HG03442 (cell line): Measurements from ENCODE around the gene LGMN.
"Not testable (repeated sequence)": the region's sequence is repeated elsewhere in the genome, so short reads cannot be mapped to it uniquely, and the experiment has no call there.

Experiments
- ATAC-seq: cut with Tn5 transposase; IDR thresholded peaks from one replicate; pipeline ENCODE4 v1.9.1; 2021; ENCODE audit warnings: mild to moderate bottlenecking, moderate library complexity; ENCODE audit not compliant: unreplicated experiment

The LGMN gene

DNA sequence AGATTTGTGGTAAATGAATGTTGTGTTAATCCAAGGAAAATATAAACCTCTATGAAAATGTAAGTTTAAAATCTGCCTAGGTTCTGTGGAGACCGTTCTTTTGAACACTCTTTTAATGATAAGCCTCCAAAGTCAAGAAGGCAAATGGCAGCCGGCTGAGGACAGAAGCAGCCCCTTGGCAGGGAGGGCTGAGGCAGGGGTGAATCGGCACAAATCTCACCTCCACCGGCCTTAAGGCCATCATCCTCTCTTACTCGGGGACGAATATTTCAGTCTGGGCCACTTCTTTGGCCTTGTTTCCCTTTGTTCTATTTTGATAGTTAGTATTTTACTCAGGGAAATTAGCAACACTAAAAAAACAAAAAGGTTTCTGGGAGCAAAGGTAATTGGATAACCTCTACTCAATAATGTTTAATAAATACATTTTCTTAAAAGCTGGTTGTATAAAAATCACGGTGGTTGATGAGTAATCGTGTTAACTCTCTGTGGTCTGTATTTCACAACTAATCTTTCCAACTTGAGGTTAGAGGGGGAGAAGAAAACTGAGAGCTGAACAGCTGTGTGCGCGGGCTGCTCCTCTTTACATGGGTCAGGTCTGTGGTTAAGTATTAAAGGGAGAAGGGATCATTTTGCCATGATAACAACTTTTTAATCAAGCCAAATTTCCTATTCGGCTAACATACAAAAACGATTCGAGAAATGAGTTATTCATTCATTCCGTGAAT lies 18.6 kb downstream of the LGMN start:
- ATAC-seq = peak; percentile 74

DNA sequence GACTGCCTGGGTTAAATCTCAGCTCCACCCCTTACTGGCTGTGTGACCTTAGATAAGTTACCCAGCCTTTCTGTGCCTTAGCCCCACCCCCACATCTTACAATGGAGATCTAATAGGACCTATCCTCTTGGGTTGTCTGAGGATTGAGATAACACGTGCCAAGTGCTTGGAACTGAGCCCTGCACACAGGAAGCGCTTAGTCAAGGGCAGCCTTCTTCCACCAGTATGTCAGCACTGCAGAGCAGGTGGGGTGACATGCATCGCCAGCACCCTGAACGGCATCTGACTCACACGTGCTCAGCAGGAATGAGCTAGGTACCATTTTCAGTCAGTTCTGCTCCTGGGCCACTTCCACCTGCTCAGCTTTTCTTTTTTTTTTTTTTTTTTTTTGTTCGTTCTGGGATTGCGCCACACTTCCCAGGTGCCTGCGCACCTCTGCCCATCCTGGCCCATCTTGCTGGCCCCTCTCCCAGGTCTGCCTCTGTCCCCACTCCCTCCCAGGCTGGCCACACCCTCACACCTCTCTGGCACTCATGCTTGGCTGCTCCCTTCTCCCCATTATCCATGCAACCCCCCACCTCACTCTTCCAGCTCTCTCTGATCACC lies 19.6 kb downstream of the LGMN start:
- ATAC-seq = no peak

DNA sequence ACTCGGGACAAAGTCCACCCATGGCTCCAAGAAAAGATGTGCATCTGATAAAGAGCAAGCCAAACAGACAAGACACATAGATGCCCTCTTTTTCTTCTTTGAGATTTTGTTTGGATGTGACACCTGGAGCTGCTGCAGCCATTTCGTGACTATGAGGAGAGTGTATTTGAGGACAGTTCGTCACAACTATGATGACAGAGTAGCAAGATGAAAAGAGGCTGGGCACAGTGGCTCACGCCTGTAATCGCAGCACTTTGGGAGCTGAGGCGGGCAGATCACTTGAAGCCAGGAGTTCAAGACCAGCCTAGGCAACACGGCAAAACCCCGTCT lies 21.5 kb downstream of the LGMN start:
- no peak for ATAC-seq

DNA sequence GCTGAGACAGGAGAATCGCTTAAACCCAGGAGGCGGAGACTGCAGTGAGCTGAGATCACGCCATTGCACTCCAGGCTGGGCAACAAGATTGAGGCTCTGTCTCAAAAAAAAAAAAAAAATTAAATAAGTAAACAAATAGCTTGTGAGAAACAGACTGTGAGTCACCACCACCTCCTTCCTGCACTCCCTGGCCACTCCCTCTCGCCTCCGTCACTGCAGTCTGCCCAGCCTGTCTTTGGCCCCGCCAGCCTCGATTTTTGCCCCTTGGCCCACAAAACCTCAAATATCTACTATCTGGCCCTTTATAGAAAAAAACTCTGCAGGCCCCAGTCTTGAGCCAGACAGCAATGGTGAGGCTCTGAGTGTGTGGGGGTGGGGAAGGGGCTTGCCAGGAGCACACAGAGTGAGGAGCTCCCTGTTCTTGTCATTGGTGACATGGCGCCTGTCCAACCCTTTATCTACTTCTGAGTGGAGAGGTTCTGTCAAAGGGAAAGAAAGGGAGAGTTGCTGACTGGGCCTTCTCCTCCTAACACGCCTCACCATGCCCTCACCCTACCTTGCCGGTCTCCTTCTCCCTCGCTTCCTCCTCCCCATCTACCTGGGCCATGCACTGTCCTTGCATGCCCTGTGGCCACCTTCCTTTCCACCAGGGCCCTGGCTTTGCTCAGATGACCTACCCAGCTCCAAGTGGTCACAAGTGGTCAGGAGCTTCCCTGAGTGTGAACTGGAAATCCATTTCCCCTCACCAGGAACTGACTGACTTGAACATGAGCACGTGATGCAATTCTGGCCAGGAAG lies 22.1 kb downstream of the LGMN start:
- ATAC-seq = no peak

DNA sequence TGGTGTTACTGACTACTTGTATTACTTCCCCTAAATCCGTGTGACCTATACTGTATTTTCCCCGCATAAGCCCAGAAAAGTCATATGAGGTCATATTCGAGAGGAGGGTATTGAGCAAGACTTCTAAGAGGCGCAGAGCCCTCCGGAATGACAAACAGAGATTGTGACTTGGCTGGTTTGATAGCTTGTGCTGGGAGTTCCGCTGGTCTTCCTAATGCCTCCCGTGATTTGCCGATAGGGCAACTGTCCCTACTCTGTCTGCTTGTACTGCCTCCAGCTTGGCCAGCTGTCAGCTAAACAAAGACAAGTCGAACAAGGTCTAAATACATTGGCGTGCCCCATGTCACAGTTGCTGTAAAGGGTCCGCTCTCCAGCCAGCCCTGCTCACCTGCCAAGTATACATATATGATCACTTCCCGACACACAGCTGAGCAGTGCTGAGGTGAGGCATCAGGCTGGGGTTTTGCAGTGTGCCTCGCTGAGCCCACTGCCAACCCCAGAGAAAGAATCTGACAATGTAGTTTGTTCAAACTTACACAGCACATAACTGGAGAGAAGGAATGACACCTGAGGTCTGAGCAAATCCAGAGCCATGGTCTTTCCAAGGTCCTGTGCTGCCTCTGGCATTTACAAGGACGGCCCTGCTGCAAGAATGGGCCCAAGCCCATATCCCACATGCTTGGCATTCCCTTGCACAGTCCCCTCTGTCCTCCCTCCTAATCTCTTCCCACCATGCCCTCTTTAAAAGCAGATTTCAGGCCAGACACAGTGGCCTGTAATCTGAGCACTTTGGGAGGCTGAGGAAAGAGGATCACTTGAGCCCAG lies 23.7 kb downstream of the LGMN start:
- ATAC-seq = no peak

GRCh38 chr14:92719890-92720323 lies 28.5 kb downstream of the LGMN start:
- ATAC-seq = no peak

GRCh38 chr14:92719421-92719820 lies 29.0 kb downstream of the LGMN start:
- no peak for ATAC-seq

DNA sequence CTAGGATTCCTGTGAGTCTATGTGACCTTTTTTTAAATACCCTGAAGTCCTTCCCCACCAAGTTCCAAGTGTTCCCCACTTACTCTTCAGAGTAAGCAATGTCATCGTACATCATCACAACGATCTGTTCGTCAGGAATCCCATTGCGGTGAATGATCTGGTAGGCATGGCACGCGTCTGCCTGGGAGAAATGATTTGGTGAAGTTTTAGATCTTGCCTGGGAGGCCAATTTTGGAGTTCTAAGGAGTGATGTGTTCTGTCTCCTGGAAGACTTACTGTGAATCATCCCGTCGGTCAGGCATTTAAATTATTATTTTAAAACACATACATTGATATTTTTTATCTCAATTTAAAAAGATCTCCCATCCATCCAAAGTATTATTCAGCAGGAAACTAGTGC lies 29.8 kb downstream of the LGMN start:
- ATAC-seq = no peak

- no peak for ATAC-seq
These were observed 30.8 kb downstream of the LGMN start for GRCh38 chr14:92717571-92718042.

- no peak for ATAC-seq
These were observed 32.3 kb downstream of the LGMN start for GRCh38 chr14:92716131-92716530.

DNA sequence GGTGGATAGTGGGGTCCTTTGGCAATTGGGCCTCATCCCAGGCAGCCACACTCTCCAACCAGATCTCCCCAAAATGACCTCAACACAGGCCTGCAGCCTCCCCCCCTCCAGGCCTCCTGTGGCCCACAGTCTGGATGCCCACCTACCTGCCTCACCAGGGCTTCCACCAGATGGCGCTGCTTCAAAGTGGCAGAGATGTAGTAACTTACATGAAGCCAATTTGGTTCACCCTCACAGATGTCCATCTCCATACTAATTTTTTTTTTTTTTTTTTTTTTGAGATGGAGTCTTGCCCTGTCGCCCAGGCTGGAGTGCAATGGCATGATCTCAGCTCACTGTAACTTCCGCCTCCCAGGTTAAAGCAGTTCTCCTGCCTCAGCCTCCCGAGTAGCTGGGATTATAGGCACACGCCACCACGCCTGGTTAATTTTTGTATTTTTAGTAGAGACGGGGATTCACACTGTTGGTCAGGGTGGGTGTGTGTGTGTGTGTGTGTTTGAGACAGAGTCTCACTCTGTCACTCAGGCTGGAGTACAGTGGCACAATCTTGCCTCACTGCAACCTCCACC lies 33.6 kb downstream of the LGMN start:
- ATAC-seq = not testable (repeated sequence)

DNA sequence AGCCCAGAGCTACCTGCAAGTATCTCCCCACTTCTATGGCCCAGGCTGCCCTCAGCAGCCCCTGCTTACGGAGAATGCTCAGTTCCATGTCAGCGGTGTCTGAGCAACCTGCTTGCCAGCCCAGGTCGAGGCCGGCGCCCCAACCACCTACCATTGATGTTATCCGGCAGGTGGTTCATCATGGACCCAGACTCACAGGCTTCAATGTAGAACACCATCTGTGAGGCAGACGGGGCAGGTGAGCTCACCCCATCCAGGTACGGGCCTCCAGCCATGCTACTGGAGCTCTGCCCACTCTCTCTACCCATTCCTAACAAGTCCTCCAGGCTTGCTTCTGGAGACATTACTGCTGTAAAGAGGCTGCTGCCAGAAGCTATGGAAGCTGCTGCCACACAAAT lies 35.8 kb downstream of the LGMN start:
- ATAC-seq = no peak

DNA sequence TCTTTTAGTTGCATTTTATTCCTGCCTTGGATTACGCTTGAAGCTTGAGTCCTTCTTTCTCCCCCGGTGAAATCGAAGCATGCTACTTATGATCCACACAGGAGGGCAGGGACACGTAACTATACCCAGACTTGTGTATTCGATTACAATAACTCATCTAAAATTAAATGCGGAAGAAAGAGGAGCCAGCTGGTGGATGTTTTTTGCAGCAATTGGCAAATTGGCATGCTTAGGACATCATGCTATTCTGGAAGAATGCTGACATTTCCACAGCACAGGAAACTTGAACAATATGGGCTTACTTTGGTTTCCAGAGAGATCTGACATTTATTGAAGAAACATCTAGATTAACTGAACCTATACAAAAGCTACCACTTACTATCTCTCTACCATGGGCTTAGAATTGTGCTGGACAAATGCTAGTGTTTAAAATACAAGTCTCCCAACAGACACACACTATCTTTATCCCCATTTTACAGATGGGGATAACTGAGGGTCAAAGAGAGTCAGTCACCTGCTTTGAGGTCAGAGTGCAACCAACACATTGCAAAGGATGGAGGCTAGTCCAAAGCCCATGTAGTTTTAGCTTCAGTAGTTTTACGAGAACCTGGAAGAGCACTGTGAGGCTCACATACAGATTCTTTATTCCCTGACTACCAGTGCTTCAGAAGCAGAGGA lies 36.3 kb downstream of the LGMN start:
- ATAC-seq = no peak

GRCh38 chr14:92710001-92710341 lies 38.5 kb downstream of the LGMN start:
- no peak for ATAC-seq

GRCh38 chr14:92709340-92710000 lies 39.0 kb downstream of the LGMN start:
- no peak for ATAC-seq

- no peak for ATAC-seq
These were observed 42.0 kb downstream of the LGMN start for GRCh38 chr14:92706386-92706785.

DNA sequence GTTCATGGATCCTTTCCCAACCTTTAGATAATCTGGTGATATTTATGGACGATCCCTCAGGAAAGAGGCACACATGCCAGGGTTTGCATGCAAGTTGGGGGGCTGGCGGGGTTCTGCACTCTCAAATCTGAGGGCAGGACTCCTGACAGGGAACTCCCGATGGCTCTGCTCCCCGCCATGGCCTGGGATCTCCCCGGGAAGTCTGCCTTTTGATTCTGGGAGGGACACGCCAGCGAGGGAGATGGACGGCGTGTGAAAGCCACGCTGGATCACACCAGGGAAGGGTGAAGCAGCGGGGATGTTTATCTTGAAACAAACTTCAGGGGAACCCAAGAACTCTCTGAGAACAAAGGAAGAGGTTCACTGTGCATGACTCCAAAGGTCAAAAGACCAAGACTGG lies 43.6 kb downstream of the LGMN start:
- ATAC-seq = no peak

GRCh38 chr14:92704036-92704804 lies 44.2 kb downstream of the LGMN start:
- peak; percentile 96 for ATAC-seq

DNA sequence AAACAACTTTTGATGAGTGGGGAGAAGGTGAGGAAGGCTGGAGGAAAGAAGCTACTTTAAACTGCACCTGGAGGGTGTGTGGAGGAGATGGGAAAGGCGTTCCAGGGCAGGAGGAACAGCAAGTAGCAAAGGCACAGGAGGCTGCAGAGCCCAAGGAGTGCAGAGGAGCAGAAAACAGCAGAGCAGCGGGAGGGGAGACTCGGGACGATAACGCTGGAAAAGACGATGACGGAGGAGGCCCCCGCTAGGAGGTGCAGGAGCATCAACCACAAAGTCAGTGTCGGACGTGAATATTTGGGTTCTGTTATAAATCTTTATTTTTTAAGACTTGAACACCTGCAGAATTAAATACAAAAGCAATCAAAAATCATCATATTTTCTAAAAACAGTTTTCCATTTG lies 44.9 kb downstream of the LGMN start:
- no peak for ATAC-seq
